Gastrocnemius medialis (tissue), 4 donors: ENCODE measurements around the gene OCA2. TPM values are rescaled to one million over a fixed set of nuclear protein-coding genes. Genes with fewer than 3 reads are reported as not detected.

ENCODE experiments used
- ATAC-seq, 2 donors: fragments of 150-250 bp; one replicate each; pipeline ENCODE4 v1.9.1; 2016
- DNase-seq, 2 donors: peaks; one replicate each; pipeline ENCODE4 v3.0.0-alpha.2; 2019
- H3K27ac ChIP-seq, 4 donors: fragments of 200-600 bp; sonication (generic); 1 replicate in 1 of 4; 2 replicates in 3 of 4; pipeline ENCODE4 v1.5.1; 2016 to 2018; ENCODE audit warnings: mild to moderate bottlenecking in 2 of 4, moderate library complexity in 1 of 4
- H3K27me3 ChIP-seq, 3 donors: fragments of 200-600 bp; sonication (generic) in 2 of 3; 1 replicate in 1 of 3; 2 replicates in 2 of 3; pipeline versions ENCODE4 v1.5.1 to v1.6.0; 2016 to 2019; ENCODE audit warnings: mild to moderate bottlenecking in 1 of 3, moderate library complexity in 1 of 3
- H3K36me3 ChIP-seq, 2 donors: fragments of 200-600 bp; sonication (generic) in 1 of 2; one replicate each; pipeline ENCODE4 v1.5.1; 2017 to 2018
- H3K4me1 ChIP-seq, 2 donors: fragments of 200-600 bp; sonication (generic) in 1 of 2; one replicate each; pipeline ENCODE4 v1.5.1; 2016 to 2017; ENCODE audit warnings: mild to moderate bottlenecking in 2 of 2
- H3K4me3 ChIP-seq, 4 donors: fragments of 200-600 bp; sonication (generic) in 3 of 4; 1 replicate in 1 of 4; 2 replicates in 3 of 4; pipeline ENCODE4 v1.5.1; 2016 to 2019; ENCODE audit warnings: mild to moderate bottlenecking in 2 of 4
- H3K9me3 ChIP-seq, 3 donors: fragments of 200-600 bp; sonication (generic) in 2 of 3; 1 replicate in 1 of 3; 2 replicates in 2 of 3; pipeline ENCODE4 v1.5.1; 2016 to 2019
- CTCF ChIP-seq, 5 experiments: fragments of 450-650 bp in 3 of 5; fragments of 200-600 bp in 2 of 5; sonication (generic) in 2 of 5; IDR thresholded peaks in 4 of 5; conservative IDR thresholded peaks in 1 of 5; 1 replicate in 4 of 5; 2 replicates in 1 of 5; pipeline ENCODE4 v1.5.1; 2016 to 2019; ENCODE audit warnings: antibody characterized with exemption in 5 of 5, mild to moderate bottlenecking in 3 of 5, moderate library complexity in 3 of 5
- POLR2A ChIP-seq, 2 donors: fragments of 450-650 bp; IDR thresholded peaks; one replicate each; pipeline ENCODE4 v1.6.1; 2017; ENCODE audit warnings: antibody characterized with exemption in 2 of 2, mild to moderate bottlenecking in 2 of 2, moderate library complexity in 2 of 2
- in situ Hi-C, 4 donors: fragments of 200-750 bp; cut with MboI; loops; one replicate each; pipeline versions ENCODE4 v1.15.0 to v1.8.0; 2017; ENCODE audit warnings: low sequenced_read_pairs in 4 of 4
- intact Hi-C: fragments of 100-400 bp; cut with DNase I; formaldehyde crosslinking; loops from one replicate; pipeline ENCODE4 v1.15.1; 2023; ENCODE audit warnings: low total_unique reads
- total RNA-seq, 4 donors: library from RNA; depleted of rRNA; stranded (reverse); fragments of >200 nt; gene quantifications; one replicate each; pipeline versions ENCODE4 v1.1.0 to v1.2.3, GENCODE V29; 2016

The OCA2 gene
- total RNA-seq, 4 donors from 2014 or later = 0.16 to 0.63 (median 0.41) TPM; not detected in 1

GRCh38 chr15:28006116-28006905 is 92.8 kb downstream of the OCA2 start:
- Histone ChIP-seq H3K9me3 (no peaks in the 10 kb centered on the region), H3K4me1 (no peaks in the 10 kb centered on the region), H3K27ac (no peak overlapping the region), H3K36me3 (no peaks in the 10 kb centered on the region), H3K4me3 (no peak overlapping the region), H3K27me3 (no peaks in the 10 kb centered on the region)
- DNase-seq (no peak), ATAC-seq (no peak)
- in situ Hi-C loops (no loop called here), intact Hi-C loops (no loop called here)
- TF ChIP-seq POLR2A (IDR thresholded peaks at IDR 0.05) = no peak
- TF ChIP-seq CTCF (IDR thresholded peaks at IDR 0.05 in 4 of 5, conservative IDR thresholded peaks at IDR 0.05 in 1 of 5) = no peak

- H3K27me3 ChIP-seq = no peaks in the 10 kb centered on the region
- ATAC-seq (no peak), DNase-seq (no peak)
- no peaks in the 10 kb centered on the region for H3K4me1 ChIP-seq
- H3K9me3 ChIP-seq = no peaks in the 10 kb centered on the region
- no peaks in the 10 kb centered on the region for H3K36me3 ChIP-seq
- intact Hi-C loops = no loop called here
- H3K4me3 ChIP-seq = no peak overlapping the region
- in situ Hi-C loops = no loop called here
- TF ChIP-seq POLR2A (IDR thresholded peaks at IDR 0.05) (no peak), CTCF (IDR thresholded peaks at IDR 0.05 in 4 of 5, conservative IDR thresholded peaks at IDR 0.05 in 1 of 5) (no peak)
- H3K27ac ChIP-seq = no peak overlapping the region
Observed at GRCh38 chr15:28005004-28005527, 94.0 kb downstream of the OCA2 start.

- Histone ChIP-seq H3K27ac (no peak overlapping the region), H3K4me3 (no peak overlapping the region), H3K27me3 (no peaks in the 10 kb centered on the region), H3K36me3 (no peaks in the 10 kb centered on the region), H3K9me3 (no peaks in the 10 kb centered on the region), H3K4me1 (no peaks in the 10 kb centered on the region)
- TF ChIP-seq CTCF (IDR thresholded peaks at IDR 0.05 in 4 of 5, conservative IDR thresholded peaks at IDR 0.05 in 1 of 5) = no peak
- TF ChIP-seq POLR2A (IDR thresholded peaks at IDR 0.05) = no peak
- no peak for ATAC-seq
- intact Hi-C loops (no loop called here), in situ Hi-C loops (no loop called here)
- DNase-seq = no peak
Observed at GRCh38 chr15:28004143-28005003, 94.7 kb downstream of the OCA2 start.

GRCh38 chr15:28003302-28004037 is 95.6 kb downstream of the OCA2 start:
- Histone ChIP-seq H3K9me3 (no peaks in the 10 kb centered on the region), H3K27me3 (no peaks in the 10 kb centered on the region), H3K27ac (no peak overlapping the region), H3K4me1 (no peaks in the 10 kb centered on the region), H3K4me3 (no peak overlapping the region), H3K36me3 (no peaks in the 10 kb centered on the region)
- intact Hi-C loops (no loop called here), in situ Hi-C loops (no loop called here)
- ATAC-seq (no peak), DNase-seq (no peak)
- no peak for TF ChIP-seq CTCF (IDR thresholded peaks at IDR 0.05 in 4 of 5, conservative IDR thresholded peaks at IDR 0.05 in 1 of 5)
- TF ChIP-seq POLR2A (IDR thresholded peaks at IDR 0.05) = no peak
